ENCODE measurements around the gene BARHL1. TPM values are rescaled to one million over a fixed set of nuclear protein-coding genes. Genes with fewer than 3 reads are reported as not detected.

The BARHL1 gene
- polyA plus RNA-seq, 1 of the 3 experiments (the other 2 are of a cell fraction): not detected

DNA sequence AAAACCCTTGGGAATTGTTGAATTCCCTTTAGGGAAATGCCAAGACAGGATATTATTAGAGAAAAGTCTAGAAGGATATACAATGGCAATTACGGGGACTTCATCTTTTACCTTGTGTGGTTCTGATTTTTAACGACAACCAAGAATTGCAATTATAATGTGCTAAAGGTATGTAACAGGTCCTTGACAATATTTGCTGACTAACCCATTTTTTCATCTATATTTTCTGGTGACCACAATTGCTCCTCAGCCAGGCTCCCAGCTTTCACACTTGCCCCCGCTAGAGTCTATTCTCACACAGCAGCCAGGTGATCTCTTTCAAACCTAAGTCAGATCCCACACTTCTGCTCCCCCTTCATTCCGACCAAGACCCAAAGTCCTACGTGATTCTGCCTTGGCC is 34.3 kb downstream of the BARHL1 start (continued):
- TF ChIP-seq, protein P1, sequence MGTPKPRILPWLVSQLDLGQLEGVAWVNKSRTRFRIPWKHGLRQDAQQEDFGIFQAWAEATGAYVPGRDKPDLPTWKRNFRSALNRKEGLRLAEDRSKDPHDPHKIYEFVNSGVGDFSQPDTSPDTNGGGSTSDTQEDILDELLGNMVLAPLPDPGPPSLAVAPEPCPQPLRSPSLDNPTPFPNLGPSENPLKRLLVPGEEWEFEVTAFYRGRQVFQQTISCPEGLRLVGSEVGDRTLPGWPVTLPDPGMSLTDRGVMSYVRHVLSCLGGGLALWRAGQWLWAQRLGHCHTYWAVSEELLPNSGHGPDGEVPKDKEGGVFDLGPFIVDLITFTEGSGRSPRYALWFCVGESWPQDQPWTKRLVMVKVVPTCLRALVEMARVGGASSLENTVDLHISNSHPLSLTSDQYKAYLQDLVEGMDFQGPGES (IDR thresholded peaks at IDR 0.05; ENCODE audit: low read depth, low read length): no peak
- TF ChIP-seq ELF1 (IDR thresholded peaks at IDR 0.05): no peak

DNA sequence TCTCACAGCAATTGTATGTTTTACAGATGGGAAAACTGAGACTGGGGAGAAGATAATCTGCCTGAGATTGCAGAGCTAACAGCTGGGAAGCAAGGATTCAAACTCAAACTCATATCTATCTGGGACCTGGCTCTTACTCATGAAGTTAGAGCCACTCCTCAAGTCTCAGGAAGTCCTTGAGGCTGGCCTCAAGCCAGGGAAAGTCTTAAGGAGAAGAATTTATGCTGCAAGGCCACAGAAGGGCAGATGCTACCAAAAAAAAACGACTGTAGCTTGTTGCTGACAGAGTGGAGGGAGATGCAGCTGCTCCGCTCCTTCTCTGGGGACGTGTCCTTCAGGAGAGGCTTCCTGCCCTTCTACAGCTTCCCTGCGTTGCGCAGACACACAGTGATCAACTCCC is 39.8 kb downstream of the BARHL1 start:
- TF ChIP-seq TEAD4 (IDR thresholded peaks at IDR 0.05; ENCODE audit: borderline replicate concordance, insufficient read depth) (no peak), RXRA (IDR thresholded peaks at IDR 0.05; ENCODE audit: borderline replicate concordance, low read depth) (no peak), TCF12 (IDR thresholded peaks at IDR 0.05) (no peak), MXI1 (IDR thresholded peaks at IDR 0.05; ENCODE audit: low read depth, low read length) (no peak), RCOR1 (IDR thresholded peaks at IDR 0.05; ENCODE audit: low read length) (no peak), FOSL2 (IDR thresholded peaks at IDR 0.05; ENCODE audit: borderline replicate concordance, low read depth) (no peak), SIN3A (IDR thresholded peaks at IDR 0.05; ENCODE audit: borderline replicate concordance, low read depth, low read length) (no peak), FOXJ3 (CRISPR knock-in tag; IDR thresholded peaks at IDR 0.05) (no peak), PBX3 (IDR thresholded peaks at IDR 0.05) (no peak), MEF2A (IDR thresholded peaks at IDR 0.05; ENCODE audit: borderline replicate concordance, low read depth) (no peak), YY1 (IDR thresholded peaks at IDR 0.05; ENCODE audit: low read depth) (no peak), REST (IDR thresholded peaks at IDR 0.05; ENCODE audit: low read depth, low read length) (no peak), ELF1 (IDR thresholded peaks at IDR 0.05) (no peak), POLR2AphosphoS5 (IDR thresholded peaks at IDR 0.05; ENCODE audit: low read depth, low read length) (no peak), EZH2phosphoT487 (IDR thresholded peaks at IDR 0.05; ENCODE audit: borderline replicate concordance, low read depth) (no peak), NRF1 (IDR thresholded peaks at IDR 0.05; ENCODE audit: low read depth, low read length) (no peak)
- TF ChIP-seq, protein P1 (IDR thresholded peaks at IDR 0.05; ENCODE audit: low read depth, low read length): no peak
- TF ChIP-seq, protein P2, sequence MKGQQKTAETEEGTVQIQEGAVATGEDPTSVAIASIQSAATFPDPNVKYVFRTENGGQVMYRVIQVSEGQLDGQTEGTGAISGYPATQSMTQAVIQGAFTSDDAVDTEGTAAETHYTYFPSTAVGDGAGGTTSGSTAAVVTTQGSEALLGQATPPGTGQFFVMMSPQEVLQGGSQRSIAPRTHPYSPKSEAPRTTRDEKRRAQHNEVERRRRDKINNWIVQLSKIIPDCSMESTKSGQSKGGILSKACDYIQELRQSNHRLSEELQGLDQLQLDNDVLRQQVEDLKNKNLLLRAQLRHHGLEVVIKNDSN (IDR thresholded peaks at IDR 0.05; ENCODE audit: borderline replicate concordance, low read depth): no peak
- TF ChIP-seq, protein P3, sequence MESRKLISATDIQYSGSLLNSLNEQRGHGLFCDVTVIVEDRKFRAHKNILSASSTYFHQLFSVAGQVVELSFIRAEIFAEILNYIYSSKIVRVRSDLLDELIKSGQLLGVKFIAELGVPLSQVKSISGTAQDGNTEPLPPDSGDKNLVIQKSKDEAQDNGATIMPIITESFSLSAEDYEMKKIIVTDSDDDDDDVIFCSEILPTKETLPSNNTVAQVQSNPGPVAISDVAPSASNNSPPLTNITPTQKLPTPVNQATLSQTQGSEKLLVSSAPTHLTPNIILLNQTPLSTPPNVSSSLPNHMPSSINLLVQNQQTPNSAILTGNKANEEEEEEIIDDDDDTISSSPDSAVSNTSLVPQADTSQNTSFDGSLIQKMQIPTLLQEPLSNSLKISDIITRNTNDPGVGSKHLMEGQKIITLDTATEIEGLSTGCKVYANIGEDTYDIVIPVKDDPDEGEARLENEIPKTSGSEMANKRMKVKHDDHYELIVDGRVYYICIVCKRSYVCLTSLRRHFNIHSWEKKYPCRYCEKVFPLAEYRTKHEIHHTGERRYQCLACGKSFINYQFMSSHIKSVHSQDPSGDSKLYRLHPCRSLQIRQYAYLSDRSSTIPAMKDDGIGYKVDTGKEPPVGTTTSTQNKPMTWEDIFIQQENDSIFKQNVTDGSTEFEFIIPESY (IDR thresholded peaks at IDR 0.05; ENCODE audit: borderline replicate concordance, low read depth): no peak
- TF ChIP-seq, protein P4, sequence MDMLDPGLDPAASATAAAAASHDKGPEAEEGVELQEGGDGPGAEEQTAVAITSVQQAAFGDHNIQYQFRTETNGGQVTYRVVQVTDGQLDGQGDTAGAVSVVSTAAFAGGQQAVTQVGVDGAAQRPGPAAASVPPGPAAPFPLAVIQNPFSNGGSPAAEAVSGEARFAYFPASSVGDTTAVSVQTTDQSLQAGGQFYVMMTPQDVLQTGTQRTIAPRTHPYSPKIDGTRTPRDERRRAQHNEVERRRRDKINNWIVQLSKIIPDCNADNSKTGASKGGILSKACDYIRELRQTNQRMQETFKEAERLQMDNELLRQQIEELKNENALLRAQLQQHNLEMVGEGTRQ (IDR thresholded peaks at IDR 0.05; ENCODE audit: borderline replicate concordance, low read depth, low read length): no peak
- no peaks in the 10 kb centered on the region; a peak in 1 of 4 replicates for H3K4me1 ChIP-seq (ENCODE audit: control insufficient read depth in 1 of 2, insufficient read depth in 2 of 2, low read depth in 1 of 2, low read length in 1 of 2)
- no peaks in the 10 kb centered on the region for H3K79me2 ChIP-seq (ENCODE audit: insufficient read depth)
- H3K27me3 ChIP-seq (ENCODE audit: insufficient read depth): no peaks in the 10 kb centered on the region
- H2AFZ ChIP-seq (ENCODE audit: low read depth): no peak overlapping the region
- ChIA-PET CTCF (interaction anchor here (0.7 to 1.0 kb wide), 2 partner anchors 8 to 29 kb away, joined by 3 read pairs; no protein-coding TSS in a partner anchor), POLR2A (no interaction called here)
- no peak overlapping the region for H3K9ac ChIP-seq
- no peaks in the 10 kb centered on the region for H3K9me2 ChIP-seq
- H4K20me1 ChIP-seq (ENCODE audit: insufficient read depth): no peaks in the 10 kb centered on the region
- H3K36me3 ChIP-seq (replicated peaks in 1 of 2; ENCODE audit: control insufficient read depth in 1 of 2, insufficient read depth in 2 of 2, low read length in 1 of 2): peaks cover 55 to 75% of the 10 kb centered on the region in 2 experiments
- no peak overlapping the region for H3K4me2 ChIP-seq
- WGBS (ENCODE audit: low lambda C conversion rate): 100% methylated on average over 4 of the region's 5 CpGs
- DNase-seq: no peak
- H3K4me3 ChIP-seq (ENCODE audit: low read depth in 2 of 2, low read length in 1 of 2): no peak overlapping the region
- H3F3A ChIP-seq (replicated peaks; ENCODE audit: insufficient read depth): no peaks in the 10 kb centered on the region
- no peaks in the 10 kb centered on the region for H3K9me3 ChIP-seq
- H3K27ac ChIP-seq (ENCODE audit: low read depth in 2 of 2, low read length in 1 of 2): no peak overlapping the region

Measured in SK-N-SH (cell line).